GM19468 (cell line): ENCODE results near the gene PFN3.
A peak's percentile ranks its signal among the peaks of the same experiment; 100 is the strongest.

Source experiments
- ATAC-seq: cut with Tn5 transposase; IDR thresholded peaks from one replicate; pipeline ENCODE4 v1.9.1; 2021; ENCODE audit warnings: mild to moderate bottlenecking, moderate library complexity, moderate number of reproducible peaks; ENCODE audit not compliant: unreplicated experiment; ENCODE audit errors: extremely low read depth

Gene PFN3

DNA sequence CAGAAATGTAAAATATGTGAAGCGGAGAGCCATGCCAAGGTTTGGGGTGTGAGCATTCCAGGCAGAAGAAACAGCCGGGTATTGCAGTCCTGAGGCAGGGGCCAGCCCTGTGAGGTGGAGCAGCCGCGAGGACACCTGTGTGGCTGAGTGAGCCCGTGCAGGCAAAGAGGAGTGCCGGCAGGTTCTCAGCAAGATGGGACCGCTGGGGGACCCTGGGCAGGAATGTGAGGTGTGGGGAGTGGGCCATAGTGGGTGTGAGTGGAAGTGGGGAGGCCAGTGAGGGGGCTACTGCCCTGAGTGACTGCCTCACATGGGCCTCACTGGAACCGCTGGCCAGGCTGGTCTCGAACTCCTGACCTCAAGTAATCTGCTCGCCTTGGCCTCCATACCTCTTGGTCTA is 38.0 kb upstream of the PFN3 start:
- no peak for ATAC-seq

- ATAC-seq: no peak
Observed at GRCh38 chr5:177437623-177438022, 37.2 kb upstream of the PFN3 start.

GRCh38 chr5:177435847-177436536 is 35.5 kb upstream of the PFN3 start:
- ATAC-seq: no peak

DNA sequence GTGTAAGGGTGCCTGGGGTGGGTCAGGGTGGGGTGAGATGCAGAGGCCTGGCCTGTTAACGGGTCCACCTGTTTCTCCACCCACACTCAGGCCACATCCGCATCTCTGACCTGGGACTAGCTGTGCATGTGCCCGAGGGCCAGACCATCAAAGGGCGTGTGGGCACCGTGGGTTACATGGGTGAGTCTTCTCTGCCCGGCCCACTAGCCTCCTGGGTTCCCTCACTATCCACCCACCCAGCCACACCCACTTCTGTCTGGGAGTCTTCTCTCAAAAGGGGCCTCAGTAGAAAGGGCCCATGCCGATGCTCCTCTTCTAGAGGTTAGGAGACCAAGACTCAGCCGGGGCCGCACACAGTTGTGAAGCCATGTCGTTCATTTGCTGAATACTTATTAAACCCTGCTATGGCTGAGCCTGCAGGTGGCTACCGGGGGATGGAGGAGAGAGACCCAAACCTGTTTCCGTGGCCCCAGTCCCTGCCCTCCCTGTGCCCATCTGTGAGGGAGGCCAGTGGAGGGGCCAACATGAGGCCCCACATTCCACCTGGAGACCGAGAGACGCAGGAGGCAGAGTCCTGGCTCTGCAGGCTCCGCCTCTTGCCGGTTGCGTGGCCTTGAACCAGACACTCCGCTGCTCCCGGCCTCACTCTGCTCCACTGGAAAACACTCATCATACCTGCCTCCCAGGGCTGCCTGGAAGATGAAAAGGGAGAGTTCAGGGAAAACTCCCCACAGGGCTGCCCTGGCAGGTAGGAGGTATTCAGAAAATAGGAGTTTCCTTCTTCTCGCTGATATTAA is 34.7 kb upstream of the PFN3 start:
- ATAC-seq: no peak

DNA sequence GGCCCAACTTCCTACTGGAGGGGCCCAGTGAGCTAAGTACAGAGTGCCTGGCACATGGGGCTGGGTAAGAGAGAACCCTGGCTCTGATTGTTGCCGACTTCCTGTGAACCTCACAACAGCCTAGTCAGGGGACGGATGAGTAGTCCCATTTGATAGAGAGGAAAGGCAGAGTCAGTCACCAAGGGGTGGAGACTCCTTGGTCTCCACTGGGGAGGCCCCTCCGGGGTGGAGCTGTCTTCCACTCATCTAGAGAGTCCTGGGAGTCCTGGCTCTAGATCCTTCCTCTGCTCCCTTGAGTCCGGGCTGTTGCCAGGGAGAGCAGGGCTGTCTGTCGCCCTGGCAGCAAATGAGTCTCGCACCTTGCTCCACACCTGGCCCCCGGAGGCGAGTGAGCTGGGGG is 34.0 kb upstream of the PFN3 start:
- no peak for ATAC-seq

DNA sequence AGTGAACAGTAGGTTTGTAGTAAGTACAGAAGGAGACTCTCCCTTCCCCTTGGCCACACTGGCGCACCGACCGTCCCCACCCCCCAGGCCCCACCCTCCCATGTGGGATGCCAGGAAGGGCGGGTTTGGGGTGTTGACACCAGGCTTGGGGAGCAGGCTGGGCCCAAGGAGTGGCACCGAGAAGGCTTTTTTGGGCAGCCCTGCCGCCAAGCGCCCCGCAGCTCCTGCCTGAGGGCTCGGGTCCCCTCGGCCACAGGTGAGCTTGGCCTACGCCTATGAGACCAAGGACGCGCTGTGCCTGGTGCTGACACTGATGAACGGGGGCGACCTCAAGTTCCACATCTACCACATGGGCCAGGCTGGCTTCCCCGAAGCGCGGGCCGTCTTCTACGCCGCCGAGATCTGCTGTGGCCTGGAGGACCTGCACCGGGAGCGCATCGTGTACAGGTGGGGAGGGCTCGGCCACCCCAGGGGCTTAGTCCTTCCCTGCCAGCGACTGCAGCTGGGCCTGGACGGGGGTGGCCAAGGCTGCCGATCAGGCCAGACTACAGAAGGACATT is 33.3 kb upstream of the PFN3 start:
- no peak for ATAC-seq

DNA sequence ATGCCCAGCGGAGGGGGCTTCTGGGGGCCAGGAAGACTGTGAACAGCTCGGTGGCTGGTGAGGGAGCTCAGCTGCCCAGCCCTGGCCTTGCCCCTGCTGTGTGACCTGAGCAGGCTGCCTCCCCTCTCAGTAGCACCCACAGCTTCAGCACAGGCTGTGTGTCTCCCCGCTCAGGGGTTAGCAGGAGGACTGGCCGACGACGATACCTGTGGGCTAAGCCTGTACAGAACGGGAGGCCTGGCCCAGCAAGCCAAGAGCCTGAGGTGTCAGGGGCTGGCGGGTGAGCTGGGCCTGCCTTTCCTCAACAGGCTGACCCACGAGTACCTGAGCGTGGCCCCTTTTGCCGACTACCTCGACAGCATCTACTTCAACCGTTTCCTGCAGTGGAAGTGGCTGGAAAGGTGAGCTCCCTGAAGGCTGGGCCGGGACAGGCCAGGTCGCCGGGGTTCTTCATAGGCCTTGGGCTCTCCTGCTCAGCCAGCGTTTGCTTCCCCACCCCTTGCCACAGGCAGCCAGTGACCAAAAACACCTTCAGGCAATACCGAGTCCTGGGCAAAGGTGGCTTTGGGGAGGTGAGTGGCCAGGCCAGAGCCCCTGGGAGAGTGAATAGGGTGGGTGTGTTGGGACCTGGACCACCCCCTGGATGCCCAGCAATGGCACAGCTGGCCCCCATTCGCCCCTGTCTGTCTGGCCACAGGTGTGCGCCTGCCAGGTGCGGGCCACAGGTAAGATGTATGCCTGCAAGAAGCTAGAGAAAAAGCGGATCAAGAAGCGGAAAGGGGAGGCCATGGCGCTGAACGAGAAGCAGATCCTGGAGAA is 32.6 kb upstream of the PFN3 start:
- ATAC-seq: no peak

DNA sequence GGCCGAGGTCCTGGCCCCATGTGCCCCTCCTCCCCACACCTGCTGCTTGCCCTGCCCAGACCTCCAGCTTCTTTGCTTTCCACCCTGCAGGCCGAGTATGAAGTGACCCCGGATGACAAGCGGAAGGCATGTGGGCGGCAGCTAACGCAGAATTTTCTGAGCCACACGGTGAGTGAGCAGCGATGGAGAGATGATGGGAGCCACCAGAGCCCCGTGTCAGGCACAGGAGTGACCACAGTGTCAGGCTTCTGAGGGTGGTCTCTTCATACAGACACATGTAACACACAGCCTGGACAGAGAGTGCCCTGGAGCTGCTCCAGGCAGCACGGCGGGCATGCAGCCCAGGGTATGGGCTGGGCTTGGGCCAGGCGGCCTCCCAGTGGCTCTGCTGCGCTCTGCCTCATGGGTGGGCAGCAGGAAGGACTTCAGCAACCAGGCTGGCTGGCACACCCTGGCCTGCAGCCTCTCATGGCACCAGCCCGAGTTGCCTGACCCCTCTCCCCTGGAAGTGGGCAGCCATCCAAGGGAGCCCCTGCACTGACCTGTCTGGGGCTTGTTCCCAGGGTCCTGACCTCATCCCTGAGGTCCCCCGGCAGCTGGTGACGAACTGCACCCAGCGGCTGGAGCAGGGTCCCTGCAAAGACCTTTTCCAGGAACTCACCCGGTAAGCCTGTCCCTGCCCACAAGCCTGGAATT is 31.8 kb upstream of the PFN3 start:
- no peak for ATAC-seq

DNA sequence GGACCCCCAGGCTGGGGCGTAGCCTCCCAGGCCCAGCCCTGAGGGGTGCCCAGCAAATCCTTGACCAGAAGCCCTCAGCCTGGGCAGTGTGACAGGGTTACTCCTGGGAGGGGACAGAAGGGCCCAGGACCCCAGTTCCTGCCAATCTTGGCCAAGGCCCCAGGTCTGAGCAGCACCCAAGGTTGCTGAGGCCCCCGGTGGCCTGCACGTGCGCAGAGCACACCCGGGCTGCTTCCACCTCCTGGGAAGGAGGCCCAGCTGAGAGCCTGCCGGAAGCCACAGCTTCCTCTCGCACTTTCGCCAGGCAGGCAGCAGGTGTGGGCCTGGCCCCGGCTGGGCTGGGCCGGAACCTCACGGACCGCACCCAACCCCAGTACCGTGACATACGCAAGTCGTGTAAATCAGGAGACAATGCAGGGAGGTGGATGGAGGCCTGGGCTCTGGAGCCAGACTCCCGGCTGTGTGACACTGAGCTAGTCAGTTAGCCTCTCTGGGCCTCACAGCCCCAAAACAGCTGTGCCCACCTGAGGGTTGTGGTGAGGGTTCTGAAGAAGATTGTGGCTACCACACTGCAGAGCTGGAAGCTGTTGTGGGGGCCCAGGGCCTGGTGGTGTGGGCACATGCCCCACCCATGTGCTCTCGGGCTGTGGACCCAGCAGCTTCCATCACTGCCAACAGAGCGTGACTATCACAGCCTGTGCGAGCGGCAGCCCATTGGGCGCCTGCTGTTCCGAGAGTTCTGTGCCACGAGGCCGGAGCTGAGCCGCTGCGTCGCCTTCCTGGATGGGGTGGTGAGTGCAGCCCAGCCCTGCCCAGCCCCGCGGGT is 31.1 kb upstream of the PFN3 start:
- peak; percentile 34 for ATAC-seq

DNA sequence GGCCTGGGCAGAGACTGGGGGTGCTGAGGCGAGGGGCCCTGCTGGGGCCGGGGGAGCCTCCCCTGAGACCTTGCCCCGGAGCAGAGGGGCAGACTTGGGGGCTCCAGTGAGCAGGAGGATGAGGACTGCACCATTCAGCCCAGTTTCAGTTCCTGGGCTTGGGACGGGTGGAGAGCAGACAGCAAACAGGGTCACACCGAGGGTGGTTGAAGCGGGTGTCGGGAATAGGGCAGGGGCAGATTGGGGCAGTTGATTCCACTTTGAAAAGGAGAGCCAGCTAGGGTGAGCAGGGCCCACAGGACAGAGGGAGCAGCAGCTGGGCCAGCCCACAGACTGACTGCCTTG is 30.5 kb upstream of the PFN3 start:
- ATAC-seq: no peak

DNA sequence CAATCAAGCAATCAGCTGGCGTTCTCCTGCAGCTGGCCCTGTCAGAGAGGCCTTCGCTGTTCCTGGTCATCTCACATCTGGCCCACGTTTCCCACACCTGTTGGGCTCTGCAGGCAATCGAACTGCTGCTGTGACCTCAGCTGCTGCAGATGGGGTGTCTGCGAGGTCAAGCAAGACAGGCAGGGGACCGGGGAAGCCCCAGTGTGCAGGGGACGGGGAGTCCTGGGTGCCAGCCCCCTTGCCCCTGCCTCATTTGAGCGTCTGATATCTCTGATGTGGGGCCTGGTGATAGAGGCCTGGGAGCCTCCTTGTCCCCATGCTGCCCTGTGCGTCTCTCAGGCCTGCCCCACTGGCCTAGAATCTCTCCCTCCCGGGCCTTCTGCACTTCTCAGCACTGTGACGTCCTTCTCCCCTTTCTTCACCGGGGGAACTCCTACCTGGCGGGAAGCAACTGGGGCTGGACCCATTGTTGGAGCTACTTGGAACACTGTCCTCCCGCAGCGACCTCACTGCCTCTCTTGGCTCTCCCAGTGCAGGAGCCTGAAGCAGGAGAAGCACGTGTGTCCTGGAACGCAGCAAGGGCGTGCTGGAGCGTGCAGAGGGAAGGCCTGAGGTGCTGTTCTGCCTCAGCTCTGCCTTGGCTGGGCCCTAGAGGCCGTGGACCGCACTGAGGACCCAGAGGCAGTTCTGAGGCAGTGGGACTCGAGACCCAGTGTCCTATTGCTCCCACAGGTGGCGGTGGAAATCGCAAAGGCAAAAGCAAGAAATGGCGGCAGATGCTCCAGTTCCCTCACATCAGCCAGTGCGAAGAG is 29.9 kb upstream of the PFN3 start:
- ATAC-seq: no peak

- no peak for ATAC-seq
Observed at GRCh38 chr5:177429248-177430040, 29.0 kb upstream of the PFN3 start.

GRCh38 chr5:177428574-177429217 is 28.2 kb upstream of the PFN3 start:
- no peak for ATAC-seq

DNA sequence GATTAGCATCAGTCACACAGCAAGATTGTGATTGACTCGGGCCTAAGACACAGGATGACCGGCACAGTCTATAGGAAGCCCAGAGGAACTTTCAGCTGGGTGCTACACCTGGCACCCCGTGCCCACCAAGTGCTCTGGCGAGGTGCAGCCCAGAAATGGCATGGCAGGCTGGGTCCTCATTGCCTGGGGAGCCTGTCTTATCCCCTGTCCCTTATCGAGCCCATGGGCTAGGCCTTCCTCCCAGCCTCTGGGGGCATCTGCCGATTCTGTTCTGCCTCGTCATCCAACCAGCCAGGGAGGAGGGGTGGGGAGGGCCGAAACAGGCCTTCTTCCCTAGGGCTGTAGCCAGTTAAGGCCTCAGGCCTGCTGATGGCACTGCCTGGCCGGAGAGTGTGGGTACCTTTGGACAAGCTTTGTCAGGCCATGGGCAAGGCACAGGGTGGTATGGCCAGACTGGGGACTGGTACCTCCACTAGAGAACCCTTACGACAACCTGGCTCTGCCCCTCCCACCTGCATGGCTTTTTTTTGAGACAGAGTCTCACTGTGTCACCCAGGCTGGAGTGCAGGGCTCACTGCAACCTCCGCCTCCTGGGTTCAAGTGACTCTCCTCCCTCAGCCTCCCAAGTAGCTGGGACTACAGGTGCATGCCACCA is 27.6 kb upstream of the PFN3 start:
- no peak for ATAC-seq

DNA sequence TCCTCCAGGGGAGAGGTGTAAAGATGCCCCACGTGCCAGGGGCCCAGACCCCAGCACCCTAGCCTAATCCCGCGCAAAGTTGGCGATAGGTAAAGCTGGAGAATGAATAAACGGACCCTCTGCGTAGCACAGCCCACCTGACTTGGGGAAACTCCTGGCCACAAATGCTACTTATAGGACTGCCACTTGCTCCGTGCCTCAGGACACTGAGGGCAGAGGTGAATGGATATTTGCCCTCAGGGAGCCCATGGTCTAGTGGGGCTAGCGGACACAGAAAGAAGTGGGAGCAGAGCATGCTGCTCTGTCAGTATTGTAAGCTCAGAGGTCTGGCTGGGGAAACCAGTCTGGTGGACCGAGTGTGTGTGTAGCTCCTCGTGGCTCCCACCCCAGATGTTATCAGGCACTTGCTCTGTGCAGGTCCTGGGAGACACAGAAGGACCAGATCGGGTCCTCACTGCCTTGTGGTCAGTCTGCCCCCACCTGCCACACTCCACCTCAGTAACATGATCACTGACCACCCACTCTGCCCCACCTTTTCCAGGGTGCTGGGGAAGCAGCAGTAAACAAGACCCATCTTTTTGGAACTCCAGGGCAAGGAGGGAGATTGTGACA is 26.9 kb upstream of the PFN3 start:
- ATAC-seq: no peak

DNA sequence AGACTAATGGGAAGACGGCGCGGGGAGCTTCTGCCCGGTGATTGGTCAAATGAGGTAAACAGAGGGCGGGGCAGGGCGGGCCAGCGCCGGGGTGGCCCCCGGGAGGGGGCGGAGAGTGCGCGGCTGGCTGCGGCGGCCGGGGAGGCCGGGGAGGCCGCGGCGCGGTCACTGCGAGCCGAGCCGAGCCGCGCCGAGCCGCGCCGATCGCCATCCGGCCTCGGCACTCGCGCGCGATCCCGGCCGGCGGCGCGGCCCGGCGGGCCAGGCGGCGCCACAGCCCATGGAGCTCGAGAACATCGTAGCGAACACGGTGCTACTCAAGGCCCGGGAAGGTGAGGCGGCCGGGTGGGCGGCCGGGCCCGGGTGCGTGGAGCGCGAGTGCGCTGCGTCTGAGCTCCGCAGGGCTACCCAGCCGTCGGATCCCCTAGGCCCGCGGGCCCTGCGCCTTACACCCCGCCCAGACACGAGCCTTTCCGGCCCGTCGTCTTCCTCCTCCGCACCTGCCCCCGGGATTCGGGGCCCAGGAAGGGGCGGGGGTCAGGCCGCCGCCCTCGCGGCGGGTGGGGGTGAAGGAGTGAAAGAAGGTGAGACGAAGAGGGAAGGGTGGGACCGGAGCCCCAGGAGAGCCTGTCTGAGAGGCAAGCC is 26.2 kb upstream of the PFN3 start, which contains the start of gene GRK6:
Gene GRK6 (plus strand): TSS at position 111 of the 645 bp plus-strand sequence. CDS start 170 bp downstream, at position 281.
- ATAC-seq: peak; percentile 2
